ENCODE measurements around the gene ACAD9. TPM values are rescaled to one million over a fixed set of nuclear protein-coding genes. Genes with fewer than 3 reads are reported as not detected.

The ACAD9 gene
- total and polyA plus RNA-seq, 2 of the 13 experiments (the other 11 are each of a cell fraction or from before 2014, with no cell fraction given) = 15.3 to 38.2 TPM

DNA sequence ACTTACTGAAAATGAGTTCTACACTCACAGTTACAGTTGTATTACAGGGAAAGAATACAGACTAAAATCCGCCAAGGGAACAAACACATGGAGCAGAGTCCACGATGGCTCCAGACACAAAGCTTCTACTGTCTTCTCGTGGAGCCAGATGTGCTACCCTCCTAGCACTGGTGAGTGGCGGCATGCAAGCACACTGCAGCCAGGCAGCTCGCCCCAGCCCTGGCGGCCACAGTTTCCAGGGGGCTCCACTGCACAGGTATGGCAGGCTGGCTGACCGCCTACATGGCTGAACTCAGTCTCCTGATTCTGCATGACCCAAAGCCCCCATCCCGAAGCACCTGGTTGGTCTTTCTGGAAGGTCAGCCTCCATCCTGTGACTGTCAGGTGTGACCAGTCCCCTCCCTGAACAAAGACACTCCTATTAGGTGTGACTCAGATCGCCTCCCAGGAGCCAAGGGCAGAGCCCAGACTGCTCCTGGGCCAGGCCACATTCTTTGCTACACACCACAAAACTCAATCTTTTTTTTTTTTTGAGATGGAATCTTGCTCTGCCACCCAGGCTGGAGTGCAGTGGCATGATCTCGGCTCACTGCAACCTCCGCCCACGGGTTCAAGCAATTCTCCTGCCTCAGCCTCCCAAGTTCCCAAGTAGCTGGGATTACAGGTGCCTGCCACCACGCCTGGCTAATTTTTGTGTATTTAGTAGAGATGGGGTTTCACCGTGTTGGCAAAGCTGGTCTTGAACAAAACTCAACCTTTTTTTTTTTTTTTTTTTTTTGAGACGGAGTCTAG is 62.9 kb downstream of the ACAD9 start (continued):
- TF ChIP-seq MYC (CRISPR knock-in tag; IDR thresholded peaks at IDR 0.05; ENCODE audit: borderline replicate concordance) = no peak; the same call in 1 of the 2 replicates
- no peak for TF ChIP-seq HNF1B (CRISPR knock-in tag; IDR thresholded peaks at IDR 0.05)
- TF ChIP-seq CREB1 (IDR thresholded peaks at IDR 0.05) = no peak
- no peak for TF ChIP-seq CREB1 (CRISPR knock-in tag; IDR thresholded peaks at IDR 0.05)
- no peak for TF ChIP-seq ZSCAN12 (CRISPR knock-in tag; IDR thresholded peaks at IDR 0.05)
- TF ChIP-seq, protein P1, sequence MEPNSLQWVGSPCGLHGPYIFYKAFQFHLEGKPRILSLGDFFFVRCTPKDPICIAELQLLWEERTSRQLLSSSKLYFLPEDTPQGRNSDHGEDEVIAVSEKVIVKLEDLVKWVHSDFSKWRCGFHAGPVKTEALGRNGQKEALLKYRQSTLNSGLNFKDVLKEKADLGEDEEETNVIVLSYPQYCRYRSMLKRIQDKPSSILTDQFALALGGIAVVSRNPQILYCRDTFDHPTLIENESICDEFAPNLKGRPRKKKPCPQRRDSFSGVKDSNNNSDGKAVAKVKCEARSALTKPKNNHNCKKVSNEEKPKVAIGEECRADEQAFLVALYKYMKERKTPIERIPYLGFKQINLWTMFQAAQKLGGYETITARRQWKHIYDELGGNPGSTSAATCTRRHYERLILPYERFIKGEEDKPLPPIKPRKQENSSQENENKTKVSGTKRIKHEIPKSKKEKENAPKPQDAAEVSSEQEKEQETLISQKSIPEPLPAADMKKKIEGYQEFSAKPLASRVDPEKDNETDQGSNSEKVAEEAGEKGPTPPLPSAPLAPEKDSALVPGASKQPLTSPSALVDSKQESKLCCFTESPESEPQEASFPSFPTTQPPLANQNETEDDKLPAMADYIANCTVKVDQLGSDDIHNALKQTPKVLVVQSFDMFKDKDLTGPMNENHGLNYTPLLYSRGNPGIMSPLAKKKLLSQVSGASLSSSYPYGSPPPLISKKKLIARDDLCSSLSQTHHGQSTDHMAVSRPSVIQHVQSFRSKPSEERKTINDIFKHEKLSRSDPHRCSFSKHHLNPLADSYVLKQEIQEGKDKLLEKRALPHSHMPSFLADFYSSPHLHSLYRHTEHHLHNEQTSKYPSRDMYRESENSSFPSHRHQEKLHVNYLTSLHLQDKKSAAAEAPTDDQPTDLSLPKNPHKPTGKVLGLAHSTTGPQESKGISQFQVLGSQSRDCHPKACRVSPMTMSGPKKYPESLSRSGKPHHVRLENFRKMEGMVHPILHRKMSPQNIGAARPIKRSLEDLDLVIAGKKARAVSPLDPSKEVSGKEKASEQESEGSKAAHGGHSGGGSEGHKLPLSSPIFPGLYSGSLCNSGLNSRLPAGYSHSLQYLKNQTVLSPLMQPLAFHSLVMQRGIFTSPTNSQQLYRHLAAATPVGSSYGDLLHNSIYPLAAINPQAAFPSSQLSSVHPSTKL (CRISPR knock-in tag; IDR thresholded peaks at IDR 0.05) = peak; percentile 66; the same call in 1 of the 2 replicates
- TF ChIP-seq ZNF563 (CRISPR knock-in tag; IDR thresholded peaks at IDR 0.05) = no peak
- no peak for TF ChIP-seq BCL3 (CRISPR knock-in tag; IDR thresholded peaks at IDR 0.05)
- no peak for TF ChIP-seq NR2F1 (CRISPR knock-in tag; IDR thresholded peaks at IDR 0.05)
- TF ChIP-seq, protein P2, sequence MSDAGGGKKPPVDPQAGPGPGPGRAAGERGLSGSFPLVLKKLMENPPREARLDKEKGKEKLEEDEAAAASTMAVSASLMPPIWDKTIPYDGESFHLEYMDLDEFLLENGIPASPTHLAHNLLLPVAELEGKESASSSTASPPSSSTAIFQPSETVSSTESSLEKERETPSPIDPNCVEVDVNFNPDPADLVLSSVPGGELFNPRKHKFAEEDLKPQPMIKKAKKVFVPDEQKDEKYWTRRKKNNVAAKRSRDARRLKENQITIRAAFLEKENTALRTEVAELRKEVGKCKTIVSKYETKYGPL (CRISPR knock-in tag; IDR thresholded peaks at IDR 0.05) = no peak
- no peak for TF ChIP-seq ZNF17 (CRISPR knock-in tag; IDR thresholded peaks at IDR 0.05)
- TF ChIP-seq ZNF44 (CRISPR knock-in tag; IDR thresholded peaks at IDR 0.05) = no peak
- no peak for TF ChIP-seq ZNF878 (CRISPR knock-in tag; IDR thresholded peaks at IDR 0.05)
- no peak for TF ChIP-seq ZNF615 (CRISPR knock-in tag; IDR thresholded peaks at IDR 0.05; ENCODE audit: borderline replicate concordance)
- TF ChIP-seq, protein P3, sequence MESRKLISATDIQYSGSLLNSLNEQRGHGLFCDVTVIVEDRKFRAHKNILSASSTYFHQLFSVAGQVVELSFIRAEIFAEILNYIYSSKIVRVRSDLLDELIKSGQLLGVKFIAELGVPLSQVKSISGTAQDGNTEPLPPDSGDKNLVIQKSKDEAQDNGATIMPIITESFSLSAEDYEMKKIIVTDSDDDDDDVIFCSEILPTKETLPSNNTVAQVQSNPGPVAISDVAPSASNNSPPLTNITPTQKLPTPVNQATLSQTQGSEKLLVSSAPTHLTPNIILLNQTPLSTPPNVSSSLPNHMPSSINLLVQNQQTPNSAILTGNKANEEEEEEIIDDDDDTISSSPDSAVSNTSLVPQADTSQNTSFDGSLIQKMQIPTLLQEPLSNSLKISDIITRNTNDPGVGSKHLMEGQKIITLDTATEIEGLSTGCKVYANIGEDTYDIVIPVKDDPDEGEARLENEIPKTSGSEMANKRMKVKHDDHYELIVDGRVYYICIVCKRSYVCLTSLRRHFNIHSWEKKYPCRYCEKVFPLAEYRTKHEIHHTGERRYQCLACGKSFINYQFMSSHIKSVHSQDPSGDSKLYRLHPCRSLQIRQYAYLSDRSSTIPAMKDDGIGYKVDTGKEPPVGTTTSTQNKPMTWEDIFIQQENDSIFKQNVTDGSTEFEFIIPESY (CRISPR knock-in tag; IDR thresholded peaks at IDR 0.05) = no peak
- TF ChIP-seq CHD2 (IDR thresholded peaks at IDR 0.05; ENCODE audit: low read depth, low read length) = no peak
- TF ChIP-seq, protein P4, sequence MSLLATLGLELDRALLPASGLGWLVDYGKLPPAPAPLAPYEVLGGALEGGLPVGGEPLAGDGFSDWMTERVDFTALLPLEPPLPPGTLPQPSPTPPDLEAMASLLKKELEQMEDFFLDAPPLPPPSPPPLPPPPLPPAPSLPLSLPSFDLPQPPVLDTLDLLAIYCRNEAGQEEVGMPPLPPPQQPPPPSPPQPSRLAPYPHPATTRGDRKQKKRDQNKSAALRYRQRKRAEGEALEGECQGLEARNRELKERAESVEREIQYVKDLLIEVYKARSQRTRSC (CRISPR knock-in tag; IDR thresholded peaks at IDR 0.05; ENCODE audit: low read depth) = no peak
- TF ChIP-seq TBP (CRISPR knock-in tag; IDR thresholded peaks at IDR 0.05) = no peak
- 0 out of 2 replicates have a peak, but pooled peaks have one; percentile 25 for TF ChIP-seq KDM1A (CRISPR knock-in tag; IDR thresholded peaks at IDR 0.05)

All from HepG2 (cell line).